Lower leg skin (tissue), 4 donors: ENCODE results near the gene CGB7. TPM values are rescaled to one million over a fixed set of nuclear protein-coding genes. Genes with fewer than 3 reads are reported as not detected.

ENCODE experiments used
- DNase-seq, 2 donors: peaks; one replicate each; pipeline ENCODE4 v3.0.0-alpha.2; 2019; ENCODE audit warnings: low spot score in 2 of 2
- H3K4me3 ChIP-seq: fragments of 200-600 bp; sonication (generic); 2 replicates; pipeline ENCODE4 v1.5.1; 2017; ENCODE audit warnings: mild to moderate bottlenecking, low read depth; ENCODE audit not compliant: poor library complexity, severe bottlenecking
- POLR2A ChIP-seq, 2 donors: fragments of 450-650 bp; IDR thresholded peaks; one replicate each; pipeline ENCODE4 v1.6.1; 2016 to 2017; ENCODE audit warnings: antibody characterized with exemption in 2 of 2, mild to moderate bottlenecking in 1 of 2, moderate library complexity in 1 of 2
- WGBS, 2 donors: methylation state at CpG; one replicate each; pipeline ENCODE4 v1.1.5; 2018; 5-methylcytosine and 5-hydroxymethylcytosine counted together
- intact Hi-C: fragments of 100-400 bp; cut with DNase I; formaldehyde crosslinking; loops from one replicate; pipeline ENCODE4 v1.15.0; 2023; ENCODE audit warnings: low total_unique reads
- total RNA-seq, 4 donors: library from RNA; depleted of rRNA; stranded (reverse); fragments of >200 nt; gene quantifications; one replicate each; pipeline ENCODE4 v1.1.0, GENCODE V29; 2016
- TF ChIP-seq, protein P1 (sequence below), 3 donors: fragments of 450-650 bp; IDR thresholded peaks; one replicate each; pipeline ENCODE4 v1.5.1; 2016; ENCODE audit warnings: antibody characterized with exemption in 3 of 3, mild to moderate bottlenecking in 3 of 3, moderate library complexity in 2 of 3

CGB7 gene
- 1 to 10 TPM; 1.0 to 8.8 (median 2.2) TPM for total RNA-seq

DNA sequence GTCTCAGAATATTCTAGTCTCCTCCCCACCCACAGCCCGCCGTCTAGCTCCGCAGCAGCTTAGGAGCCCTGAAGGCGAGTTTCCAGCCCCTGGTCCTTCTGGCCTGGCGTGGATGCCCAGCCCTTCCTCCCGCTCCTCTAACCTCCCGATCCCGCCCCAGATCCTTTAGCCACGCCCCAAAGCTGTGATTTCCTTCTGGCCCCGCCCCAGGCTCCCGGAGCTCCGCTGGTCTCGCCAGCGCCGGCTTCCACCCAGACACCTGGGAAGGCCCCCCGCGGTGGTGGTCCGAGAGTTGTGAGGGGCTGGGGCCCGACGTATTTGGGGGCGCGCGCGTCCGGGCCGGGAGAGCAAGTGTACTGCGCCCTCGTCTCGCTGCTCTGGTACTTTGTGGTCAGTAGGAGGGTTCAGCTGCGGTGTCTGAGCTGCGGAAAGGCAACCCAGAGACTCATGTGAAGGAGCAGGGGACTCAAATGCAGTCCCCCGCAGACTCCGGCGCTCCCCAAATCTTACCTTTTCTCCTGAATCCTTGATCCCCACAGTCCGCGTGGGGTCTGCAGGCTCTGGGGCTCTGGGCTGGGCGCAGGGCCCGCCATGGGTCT is at the start of gene CGB7:
Gene CGB7 (minus strand): TSS at position 114 of the 599 bp plus-strand sequence. CDS start 2,374 bp downstream, outside the sequence.
- DNase-seq, result peak; percentile 67 to 95
- peak within 1 kb of the TSS; percentile 13 for H3K4me3 ChIP-seq
- TF ChIP-seq POLR2A (IDR thresholded peaks at IDR 0.05), result no peak
- TF ChIP-seq, protein P1, sequence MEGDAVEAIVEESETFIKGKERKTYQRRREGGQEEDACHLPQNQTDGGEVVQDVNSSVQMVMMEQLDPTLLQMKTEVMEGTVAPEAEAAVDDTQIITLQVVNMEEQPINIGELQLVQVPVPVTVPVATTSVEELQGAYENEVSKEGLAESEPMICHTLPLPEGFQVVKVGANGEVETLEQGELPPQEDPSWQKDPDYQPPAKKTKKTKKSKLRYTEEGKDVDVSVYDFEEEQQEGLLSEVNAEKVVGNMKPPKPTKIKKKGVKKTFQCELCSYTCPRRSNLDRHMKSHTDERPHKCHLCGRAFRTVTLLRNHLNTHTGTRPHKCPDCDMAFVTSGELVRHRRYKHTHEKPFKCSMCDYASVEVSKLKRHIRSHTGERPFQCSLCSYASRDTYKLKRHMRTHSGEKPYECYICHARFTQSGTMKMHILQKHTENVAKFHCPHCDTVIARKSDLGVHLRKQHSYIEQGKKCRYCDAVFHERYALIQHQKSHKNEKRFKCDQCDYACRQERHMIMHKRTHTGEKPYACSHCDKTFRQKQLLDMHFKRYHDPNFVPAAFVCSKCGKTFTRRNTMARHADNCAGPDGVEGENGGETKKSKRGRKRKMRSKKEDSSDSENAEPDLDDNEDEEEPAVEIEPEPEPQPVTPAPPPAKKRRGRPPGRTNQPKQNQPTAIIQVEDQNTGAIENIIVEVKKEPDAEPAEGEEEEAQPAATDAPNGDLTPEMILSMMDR (IDR thresholded peaks at IDR 0.05), result no peak
- 3 to 4% methylated on average over 21 to 31 of the region's 38 CpGs for WGBS, 2 donors
- intact Hi-C loops, result no loop called here

DNA sequence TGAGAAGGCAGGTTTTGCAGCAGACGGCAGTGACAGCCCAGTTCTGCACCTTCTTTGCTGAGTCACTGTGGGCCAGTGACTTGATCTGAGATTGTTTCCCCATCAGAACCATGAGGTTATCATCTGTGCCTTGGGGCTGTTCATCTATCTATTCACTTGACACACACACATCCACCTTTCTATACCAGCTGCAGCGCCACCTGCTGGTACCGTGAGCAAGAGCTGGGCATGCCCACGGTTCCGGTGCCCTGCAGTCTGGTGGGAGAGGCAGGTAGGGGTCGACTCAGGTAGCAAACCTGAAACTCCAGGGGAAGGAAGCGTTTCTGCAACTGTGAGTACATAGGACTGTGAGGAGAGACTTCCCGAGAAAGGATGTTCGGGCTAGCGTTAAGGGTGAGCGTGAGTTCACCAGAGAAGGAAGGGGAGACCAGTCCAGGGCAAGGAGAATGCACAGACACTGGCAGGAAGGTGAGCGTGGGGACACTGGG is 49.1 kb upstream of the CGB7 start:
- 56 to 63% methylated on average over 12 of the region's 12 CpGs for WGBS, 2 donors
- DNase-seq, result no peak
- no peak overlapping the region for H3K4me3 ChIP-seq
- intact Hi-C loops, result no loop called here
- TF ChIP-seq, protein P1 (IDR thresholded peaks at IDR 0.05), result no peak
- TF ChIP-seq POLR2A (IDR thresholded peaks at IDR 0.05), result no peak

DNA sequence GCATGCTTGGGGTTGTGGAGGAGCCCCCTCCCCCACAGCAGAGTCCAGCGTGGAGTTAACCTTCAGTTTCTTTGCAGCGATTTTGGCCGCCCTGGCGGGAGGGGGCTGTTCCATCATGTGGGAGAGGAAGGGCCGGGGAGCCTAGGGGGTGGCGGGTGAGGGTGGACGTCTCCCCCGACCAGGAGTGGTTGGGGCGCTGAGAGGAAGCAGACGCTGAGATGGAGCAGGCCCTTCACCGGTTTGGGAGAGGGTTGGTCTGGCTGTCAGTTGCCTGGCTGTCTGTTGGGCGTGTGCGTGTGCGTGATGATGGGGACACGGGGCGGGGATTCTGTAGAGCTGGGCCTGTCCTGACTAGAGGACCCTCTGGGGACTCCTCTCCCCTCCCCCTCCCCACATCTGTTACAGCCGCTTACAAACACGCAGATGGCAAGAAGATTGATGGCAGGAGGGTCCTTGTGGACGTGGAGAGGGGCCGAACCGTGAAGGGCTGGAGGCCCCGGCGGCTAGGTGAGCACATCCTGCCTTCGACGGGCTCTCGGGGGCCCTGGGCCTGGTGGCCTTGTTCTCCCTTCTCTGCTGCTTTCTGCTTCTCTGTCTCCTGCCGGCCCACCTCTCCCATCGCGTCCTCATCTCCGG is 46.8 kb upstream of the CGB7 start:
- intact Hi-C loops, result no loop called here
- no peak overlapping the region for H3K4me3 ChIP-seq
- TF ChIP-seq, protein P1 (IDR thresholded peaks at IDR 0.05), result no peak
- TF ChIP-seq POLR2A (IDR thresholded peaks at IDR 0.05), result no peak
- 81 to 83% methylated on average over 30 of the region's 30 CpGs for WGBS, 2 donors
- no peak for DNase-seq

DNA sequence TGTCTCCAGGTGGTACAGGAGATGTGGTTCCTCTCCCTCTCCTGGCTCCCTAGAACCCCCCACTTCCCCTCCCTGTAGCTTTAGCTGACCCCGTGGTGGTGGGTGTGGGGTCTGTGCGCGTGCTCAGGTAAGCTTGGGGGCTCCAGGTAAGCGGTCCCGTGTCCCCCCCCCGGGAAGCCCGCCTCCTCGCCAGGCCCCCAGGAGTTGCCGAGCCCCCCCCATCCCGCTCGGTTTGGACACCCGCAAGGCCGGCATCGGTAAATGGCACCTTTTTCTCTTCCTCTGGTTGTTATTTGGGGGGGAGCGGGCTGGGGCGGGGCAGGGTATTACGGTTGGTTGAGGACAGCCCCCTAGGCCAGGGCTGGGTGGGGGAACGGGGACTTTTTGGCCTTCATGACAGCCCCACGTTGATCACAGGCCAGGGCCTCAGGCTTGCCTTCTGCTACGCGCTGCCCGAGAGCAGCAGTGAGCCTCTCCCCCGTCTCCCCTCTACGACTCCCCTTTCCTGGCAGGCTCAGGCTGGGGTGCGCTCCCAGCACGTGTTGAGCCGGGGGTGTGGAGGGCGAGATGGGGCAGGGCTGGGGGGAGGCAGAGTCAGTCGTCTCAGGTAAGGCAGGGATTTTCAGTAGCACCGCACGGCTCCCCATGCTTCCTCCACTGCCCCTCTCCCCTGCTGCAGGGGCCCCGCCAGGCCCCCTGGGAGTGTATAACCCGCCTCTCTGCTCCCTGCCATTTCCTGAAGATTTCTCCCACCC is 46.0 kb upstream of the CGB7 start:
- DNase-seq, result no peak
- H3K4me3 ChIP-seq, result no peak overlapping the region
- no peak for TF ChIP-seq POLR2A (IDR thresholded peaks at IDR 0.05)
- whole genome bisulfite sequencing, 2 donors, result 78 to 84% methylated on average over 26 to 30 of the region's 33 CpGs
- intact Hi-C loops, result no loop called here

DNA sequence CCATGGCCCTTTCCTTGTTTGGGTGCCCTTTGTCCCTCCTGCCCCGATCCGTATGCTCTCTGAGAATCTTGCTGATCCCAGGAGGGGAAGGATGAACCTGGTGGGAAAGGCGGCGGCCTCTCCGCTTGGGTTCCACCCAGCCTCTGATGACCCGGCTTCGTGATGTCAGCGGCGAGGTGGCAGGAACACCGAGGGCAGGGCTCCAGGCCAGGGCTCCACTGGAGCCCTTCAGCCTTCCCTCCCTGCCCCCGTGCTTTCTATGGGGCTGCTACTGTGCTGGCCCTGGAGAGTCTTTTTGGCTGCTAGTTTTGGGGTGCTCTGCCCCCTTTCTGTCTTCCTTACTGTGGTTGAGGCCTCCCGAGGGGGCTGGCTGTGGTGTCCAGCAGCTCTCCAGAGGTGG is 44.8 kb upstream of the CGB7 start:
- intact Hi-C loops, result no loop called here
- H3K4me3 ChIP-seq, result no peak overlapping the region
- TF ChIP-seq POLR2A (IDR thresholded peaks at IDR 0.05), result no peak
- TF ChIP-seq, protein P1 (IDR thresholded peaks at IDR 0.05), result no peak
- no peak for DNase-seq
- WGBS, 2 donors, result 85% methylated on average over 12 of the region's 12 CpGs

DNA sequence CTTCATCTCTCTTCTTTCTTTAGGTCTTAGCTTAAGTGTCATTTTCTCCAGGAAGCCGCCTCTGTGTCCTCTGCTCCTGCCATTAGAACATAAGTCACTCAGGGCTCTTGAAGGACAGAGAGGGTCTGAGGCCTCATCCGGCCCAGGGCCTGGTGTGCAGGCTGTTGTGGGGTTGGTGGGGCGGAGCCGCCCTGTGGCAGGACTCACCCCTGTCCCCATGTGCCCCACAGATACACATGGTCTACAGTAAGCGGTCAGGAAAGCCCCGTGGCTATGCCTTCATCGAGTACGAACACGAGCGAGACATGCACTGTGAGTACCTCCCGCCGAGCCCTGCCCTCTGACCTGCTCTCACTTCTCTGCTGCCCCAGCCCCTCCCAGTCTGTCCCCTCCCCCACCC is 43.6 kb upstream of the CGB7 start:
- DNase-seq, result no peak
- intact Hi-C loops, result no loop called here
- WGBS, 2 donors, result 77 to 86% methylated on average over 12 of the region's 12 CpGs
- H3K4me3 ChIP-seq, result no peak overlapping the region
- TF ChIP-seq, protein P1 (IDR thresholded peaks at IDR 0.05), result no peak
- no peak for TF ChIP-seq POLR2A (IDR thresholded peaks at IDR 0.05)
